ENCODE data around the gene KCNK6.

The KCNK6 gene

DNA sequence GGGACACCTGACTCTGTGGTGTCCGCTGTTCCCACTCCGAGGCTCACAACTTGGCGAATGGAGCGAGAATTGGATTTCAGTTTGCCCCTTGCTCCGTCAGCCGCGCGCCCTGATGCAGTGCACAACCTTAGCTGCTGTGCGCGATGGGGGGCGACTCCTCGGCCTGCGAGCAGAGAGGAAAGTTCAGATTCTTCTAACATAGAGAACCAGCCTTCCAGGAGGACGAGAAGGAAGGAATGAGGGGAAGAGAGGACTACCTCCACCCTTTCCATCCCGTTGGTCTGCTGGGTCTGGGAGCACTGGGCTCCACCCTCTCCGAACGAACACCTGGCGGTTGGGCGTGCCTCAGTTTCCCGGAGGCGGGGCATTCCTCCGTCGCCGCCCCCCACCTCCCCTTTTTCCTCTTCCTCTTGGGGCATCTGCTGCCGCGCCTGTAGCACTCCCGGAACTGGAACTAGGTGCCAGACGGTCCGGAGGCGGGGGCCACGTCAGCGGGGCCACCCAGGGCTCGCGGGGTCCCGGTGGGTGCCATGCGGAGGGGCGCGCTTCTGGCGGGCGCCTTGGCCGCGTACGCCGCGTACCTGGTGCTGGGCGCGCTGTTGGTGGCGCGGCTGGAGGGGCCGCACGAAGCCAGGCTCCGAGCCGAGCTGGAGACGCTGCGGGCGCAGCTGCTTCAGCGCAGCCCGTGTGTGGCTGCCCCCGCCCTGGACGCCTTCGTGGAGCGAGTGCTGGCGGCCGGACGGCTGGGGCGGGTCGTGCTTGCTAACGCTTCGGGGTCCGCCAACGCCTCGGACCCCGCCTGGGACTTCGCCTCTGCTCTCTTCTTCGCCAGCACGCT, at the start of gene KCNK6:
KCNK6 (plus strand) TSS at position 425 of the 838 bp plus-strand sequence; CDS start at position 531, 106 bp downstream.
- peak in 1 of 2 donors; percentile 55 for DNase-seq (ENCODE audit: low read depth in 2 of 2)

- DNase-seq (ENCODE audit: low read depth in 2 of 2), result no peak
These were observed 49.0 kb upstream of the KCNK6 start for GRCh38 chr19:38270587-38271167.

- no peak for DNase-seq (ENCODE audit: low read depth in 2 of 2)
These were observed 46.1 kb upstream of the KCNK6 start for GRCh38 chr19:38273499-38273898.

DNA sequence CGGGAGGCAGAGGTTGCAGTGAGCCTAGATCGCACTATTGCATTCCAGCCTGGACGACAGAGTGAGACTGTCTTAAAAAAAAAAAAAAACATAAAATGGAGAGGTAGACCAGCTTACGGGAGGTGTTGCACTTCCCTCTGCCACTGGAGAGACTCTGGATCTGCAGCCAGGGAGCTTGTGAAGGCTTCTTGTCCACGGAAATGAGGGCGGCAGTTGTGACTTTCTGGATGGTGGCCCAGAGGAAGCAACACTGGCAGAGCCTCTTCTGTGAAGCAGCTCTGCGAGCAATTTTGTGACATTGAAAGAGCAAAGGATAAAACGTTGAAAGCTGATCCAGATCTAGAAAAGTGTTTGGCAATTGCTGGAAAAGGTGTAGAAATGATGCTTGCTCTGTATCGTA, 44.9 kb upstream of the KCNK6 start:
- no peak for DNase-seq (ENCODE audit: low read depth in 2 of 2)

DNA sequence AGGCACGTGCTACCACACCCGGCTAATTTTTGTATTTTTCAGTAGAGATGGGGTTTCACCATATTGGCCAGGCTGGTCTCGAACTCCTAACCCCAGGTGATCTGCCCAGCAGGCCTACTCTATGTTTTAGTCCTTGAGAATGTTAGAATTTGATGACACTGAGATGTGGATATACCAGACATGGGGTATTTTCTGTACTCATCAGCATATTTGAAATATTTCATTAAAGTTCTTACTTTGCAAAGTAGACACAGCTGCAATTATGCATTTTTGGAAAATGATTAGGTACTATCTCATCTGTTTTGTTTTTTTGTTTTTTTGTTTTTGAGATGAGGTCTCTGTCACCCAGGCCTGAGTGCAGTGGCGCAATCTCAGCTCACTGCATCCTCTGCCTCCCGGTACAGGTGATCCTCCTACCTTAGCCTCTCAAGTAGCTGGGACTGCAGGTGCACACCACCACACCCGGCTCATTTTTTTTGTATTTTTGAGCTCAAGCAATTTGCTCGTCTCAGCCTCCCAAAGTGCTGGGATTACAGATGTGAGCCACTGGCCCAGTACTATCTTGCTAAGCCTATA, 42.6 kb upstream of the KCNK6 start:
- no peak for DNase-seq (ENCODE audit: low read depth in 2 of 2)

GRCh38 chr19:38277549-38277948, 42.1 kb upstream of the KCNK6 start:
- no peak for DNase-seq (ENCODE audit: low read depth in 2 of 2)

DNA sequence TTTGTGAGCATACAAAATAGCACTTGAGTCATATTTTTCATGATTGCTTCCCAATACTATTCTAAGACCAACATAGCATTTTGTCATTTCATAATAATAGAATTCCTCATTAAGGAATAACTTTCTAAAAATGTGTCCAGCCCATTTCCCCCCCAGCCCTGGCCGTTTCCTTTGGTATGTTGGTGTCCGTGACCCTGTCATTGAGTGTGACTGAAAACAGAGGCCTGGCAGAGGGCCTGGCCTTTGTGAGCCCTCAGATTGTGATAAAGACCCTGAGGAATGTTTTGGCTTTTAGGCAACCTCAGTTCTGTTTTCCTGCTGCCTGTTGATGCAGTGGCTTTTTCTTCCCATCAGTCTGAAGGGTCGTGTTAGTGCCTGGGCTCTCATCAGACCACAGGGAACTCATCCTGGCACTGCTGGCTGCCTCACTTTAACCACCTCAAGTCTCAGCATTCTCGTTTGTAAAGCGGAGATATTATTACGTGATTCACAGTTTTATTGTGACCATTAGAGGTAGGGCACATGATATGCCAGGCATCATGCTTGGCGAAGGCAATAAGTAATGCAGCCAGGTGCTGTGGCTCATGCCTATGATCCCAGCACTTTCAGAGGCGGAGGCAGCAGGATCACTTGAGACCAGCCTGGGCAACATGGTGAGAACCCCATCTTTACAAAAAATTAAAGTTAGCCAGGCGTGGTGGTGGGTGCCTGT, 41.5 kb upstream of the KCNK6 start:
- DNase-seq (ENCODE audit: low read depth in 2 of 2), result no peak

DNA sequence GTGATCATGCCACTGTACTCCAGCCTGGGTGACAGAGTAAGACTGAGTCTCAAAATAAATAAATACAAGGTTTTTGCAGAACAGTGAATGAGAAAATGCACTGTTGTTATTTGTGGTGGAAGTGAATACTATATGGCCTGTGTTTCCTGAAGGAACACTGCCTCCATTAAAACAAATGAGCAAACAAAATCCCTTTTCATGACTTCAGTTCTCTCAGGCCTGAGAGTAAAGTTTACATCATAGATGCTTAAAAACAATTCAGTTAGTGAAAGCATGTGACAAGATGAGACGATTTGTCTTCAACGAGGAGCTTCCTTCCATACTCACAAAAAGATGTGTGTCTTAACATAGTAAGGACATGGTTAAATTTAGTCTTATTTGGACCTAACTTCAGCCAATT, 40.9 kb upstream of the KCNK6 start:
- no peak for DNase-seq (ENCODE audit: low read depth in 2 of 2)

GRCh38 chr19:38280030-38280921, 39.4 kb upstream of the KCNK6 start:
- DNase-seq (ENCODE audit: low read depth in 2 of 2), result no peak

DNA sequence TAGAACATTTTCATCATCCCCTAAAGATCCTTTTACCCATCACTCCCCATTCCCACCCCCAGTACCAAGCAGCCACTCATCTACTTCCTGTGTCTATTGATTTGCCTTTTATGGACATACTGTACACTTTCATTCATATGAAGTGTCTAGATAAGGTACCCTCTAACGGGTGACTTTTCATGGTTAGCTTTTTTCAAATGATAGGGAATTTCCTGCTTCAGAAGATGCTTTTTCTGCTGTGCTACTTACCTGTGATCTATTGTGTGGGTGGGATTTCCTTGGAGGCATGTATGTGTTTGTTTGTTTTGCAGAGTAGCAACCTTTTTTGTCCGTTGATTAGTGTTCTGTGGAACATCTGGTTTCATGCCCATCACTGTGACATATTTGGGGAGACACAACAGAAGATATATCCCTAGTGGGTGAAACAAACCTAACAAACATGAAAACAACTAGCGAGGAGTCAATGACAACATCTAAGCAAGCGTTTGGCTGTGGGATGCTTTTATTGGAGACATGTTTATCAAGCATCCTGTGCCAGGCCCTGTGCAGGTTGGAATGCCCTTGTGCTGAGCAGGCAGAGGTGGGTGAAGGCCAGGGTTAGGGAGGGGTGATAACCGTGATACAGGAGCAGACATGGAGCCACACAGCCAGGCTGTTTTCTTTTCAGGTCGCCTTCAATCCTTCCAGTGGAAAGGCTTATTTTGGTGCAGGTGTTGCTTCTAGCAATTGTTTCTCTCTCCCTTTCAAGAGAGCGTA, 37.7 kb upstream of the KCNK6 start:
- no peak for DNase-seq (ENCODE audit: low read depth in 2 of 2)

DNA sequence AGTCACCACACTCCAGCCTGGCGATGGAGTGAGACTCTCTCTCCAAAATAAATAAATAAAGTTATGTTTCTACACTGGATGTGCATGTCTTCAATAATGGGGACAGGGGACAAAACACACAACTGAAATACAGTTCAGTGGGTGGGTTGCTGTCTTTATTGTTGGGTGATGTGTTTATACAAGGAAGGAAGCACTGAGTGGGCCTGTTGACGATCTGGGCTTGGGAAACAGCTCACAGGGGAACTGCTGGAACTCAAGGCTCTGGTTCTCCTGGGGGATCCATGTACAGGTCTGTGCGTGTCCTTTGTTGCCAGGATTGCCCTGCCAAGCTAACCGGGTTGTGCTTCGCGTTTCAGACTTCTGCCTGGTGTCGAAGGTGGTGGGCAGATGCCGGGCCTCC, 36.4 kb upstream of the KCNK6 start:
- DNase-seq (ENCODE audit: low read depth in 2 of 2), result no peak

DNA sequence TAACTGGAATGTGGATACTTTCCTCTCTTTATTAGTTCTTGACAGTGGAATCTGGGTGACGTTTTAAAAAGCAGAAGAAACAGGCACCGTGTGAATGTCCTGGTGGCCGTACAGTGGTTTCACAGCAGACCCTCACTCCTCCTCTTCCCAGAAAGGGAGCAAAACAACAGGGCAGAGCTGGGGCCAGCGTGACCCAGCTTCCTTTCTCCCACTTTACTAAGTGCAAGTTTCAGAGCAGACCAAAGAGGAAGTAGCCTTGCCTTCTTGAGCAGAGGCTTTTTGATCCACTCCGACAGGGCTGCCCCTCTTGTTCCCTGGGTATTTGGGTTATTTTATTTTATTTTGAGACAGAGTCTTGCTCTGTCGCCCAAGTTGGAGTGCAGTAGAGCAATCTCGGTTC, 35.2 kb upstream of the KCNK6 start:
- no peak for DNase-seq (ENCODE audit: low read depth in 2 of 2)

- no peak for DNase-seq (ENCODE audit: low read depth in 2 of 2)
These were observed 34.1 kb upstream of the KCNK6 start for GRCh38 chr19:38285567-38285966.

- DNase-seq (ENCODE audit: low read depth in 2 of 2), result no peak
These were observed 32.0 kb upstream of the KCNK6 start for GRCh38 chr19:38287604-38288003.

DNA sequence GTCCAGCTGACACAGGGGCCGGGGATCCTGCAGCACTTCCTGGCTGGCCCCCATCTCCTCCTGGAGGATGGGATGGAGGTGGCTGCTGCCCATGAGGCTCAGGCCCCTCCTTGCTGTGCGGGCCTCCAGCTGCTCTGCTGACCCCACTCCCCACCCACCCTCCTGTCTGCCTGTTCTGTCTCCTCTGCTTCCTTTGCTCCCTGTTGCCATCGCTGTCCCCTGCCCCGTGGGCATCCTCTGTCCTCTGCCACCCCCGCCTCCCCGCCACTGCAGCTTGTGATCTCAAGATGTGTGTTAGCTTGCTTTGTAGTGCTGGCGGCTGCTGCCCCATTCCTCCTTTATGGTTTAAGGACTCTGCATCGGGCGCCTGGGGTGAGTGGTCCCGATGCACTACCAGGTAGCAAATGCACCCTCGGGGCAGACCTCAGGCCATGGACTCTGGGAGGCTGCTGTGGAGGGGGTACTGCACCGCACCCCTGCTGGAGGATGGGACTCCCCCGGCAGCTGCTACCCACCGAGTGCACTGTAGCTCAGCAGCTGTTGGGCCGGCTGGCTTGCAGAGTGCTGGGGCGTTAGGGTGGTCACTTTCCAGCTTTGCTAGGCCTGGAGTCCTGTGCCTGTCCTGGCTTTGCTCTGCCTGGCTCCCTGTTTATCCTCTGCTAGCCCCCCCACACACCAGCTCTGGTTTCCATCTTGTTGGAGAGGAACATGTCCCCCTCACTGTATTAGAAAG, 31.4 kb upstream of the KCNK6 start:
- DNase-seq (ENCODE audit: low read depth in 2 of 2), result no peak

GRCh38 chr19:38289955-38290354, 29.7 kb upstream of the KCNK6 start:
- DNase-seq (ENCODE audit: low read depth in 2 of 2), result no peak

DNA sequence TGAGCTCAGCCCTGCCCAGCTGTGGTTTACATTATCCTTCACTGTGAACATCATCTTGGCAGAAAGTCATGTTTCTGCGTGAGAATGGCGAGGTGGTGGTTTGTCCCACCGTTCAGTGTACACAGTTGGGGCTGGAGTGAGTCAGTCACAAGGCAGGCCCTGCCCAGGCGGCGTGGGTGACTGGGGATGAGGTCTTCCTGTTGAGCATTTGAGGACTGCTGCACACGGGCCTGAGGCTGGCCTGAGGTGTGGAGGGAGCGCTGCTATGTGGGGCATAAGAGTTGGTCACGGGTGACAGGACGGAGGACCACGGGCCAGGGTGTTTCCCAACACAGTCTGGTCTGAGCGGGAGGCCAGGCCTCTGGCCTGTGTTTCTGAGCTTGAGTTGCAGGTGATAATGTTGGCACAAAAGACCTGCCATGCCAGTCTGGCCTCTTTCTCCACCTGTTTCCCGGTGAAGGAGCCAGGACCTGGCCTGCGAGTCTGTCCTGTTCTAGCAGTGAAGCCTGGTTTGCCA, 29.0 kb upstream of the KCNK6 start:
- DNase-seq (ENCODE audit: low read depth in 2 of 2), result no peak

DNA sequence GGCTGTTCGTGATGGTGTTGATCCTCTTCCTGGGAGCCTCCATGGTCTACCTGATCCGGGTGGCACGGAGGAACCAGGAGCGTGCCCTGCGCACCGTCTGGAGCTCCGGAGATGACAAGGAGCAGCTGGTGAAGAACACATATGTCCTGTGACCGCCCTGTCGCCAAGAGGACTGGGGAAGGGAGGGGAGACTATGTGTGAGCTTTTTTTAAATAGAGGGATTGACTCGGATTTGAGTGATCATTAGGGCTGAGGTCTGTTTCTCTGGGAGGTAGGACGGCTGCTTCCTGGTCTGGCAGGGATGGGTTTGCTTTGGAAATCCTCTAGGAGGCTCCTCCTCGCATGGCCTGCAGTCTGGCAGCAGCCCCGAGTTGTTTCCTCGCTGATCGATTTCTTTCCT, 27.8 kb upstream of the KCNK6 start:
- no peak for DNase-seq (ENCODE audit: low read depth in 2 of 2)

GRCh38 chr19:38293281-38293680, 26.4 kb upstream of the KCNK6 start:
- no peak for DNase-seq (ENCODE audit: low read depth in 2 of 2)

DNA sequence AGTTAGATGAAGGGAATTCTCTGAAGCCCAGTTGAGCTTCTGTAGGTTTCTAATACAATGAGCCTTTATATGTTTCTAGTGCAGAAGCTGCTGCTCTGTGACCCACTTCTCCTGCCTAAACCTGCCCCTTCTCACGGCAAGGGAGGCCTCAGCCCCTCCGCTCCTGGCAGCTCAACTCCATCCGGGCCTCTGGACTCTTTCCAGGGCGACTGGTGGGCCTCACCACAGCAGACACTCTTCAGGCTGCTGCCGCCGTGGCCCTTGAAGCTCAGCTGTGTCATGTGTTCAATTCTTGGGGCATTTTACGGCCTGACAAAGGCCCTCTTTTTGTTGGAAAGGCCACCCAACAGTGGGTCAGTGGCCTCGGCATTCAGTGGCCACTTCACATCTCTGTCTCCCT, 25.6 kb upstream of the KCNK6 start:
- no peak for DNase-seq (ENCODE audit: low read depth in 2 of 2)
